Measurements from ENCODE around the gene PHRF1. TPM values are rescaled to one million over a fixed set of nuclear protein-coding genes. Genes with fewer than 3 reads are reported as not detected.

Gene PHRF1
- total and polyA plus RNA-seq, 2 of the 4 experiments (the other 2 are of a cell fraction), result 10.9 to 17.5 TPM

DNA sequence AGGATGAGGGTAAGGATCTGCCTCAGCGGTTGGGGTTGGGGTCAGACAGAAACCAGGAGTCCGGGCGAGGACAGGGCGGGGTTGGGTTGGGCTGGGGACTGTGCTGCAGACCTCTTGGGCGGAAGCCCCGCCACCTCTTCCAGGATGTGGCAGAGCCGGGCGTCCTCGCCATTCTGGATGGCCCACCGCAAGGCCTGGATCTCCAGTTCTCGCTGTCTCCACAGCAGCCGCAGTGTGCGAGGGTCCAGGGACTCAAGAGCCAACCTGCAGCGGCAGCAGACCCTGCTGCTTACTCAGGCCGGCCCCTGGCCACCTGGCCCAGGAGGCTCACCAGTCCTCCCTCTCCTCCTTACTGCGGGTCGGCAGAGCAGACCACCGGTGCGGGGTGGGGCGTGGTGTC is 17.8 kb upstream of the PHRF1 start:
- no peak overlapping the region for H3K18ac ChIP-seq (ENCODE audit: low read depth, low read length)
- ChIA-PET CTCF (no interaction called here), POLR2A (ENCODE audit: unreplicated experiment) (no interaction called here)
- no peak overlapping the region for H2BK20ac ChIP-seq (ENCODE audit: low read depth, low read length)
- no peak overlapping the region for H3K56ac ChIP-seq (ENCODE audit: extremely low read depth, insufficient read depth, low read length)
- no peak overlapping the region for H4K5ac ChIP-seq (ENCODE audit: low read depth, low read length)
- H4K20me1 ChIP-seq (ENCODE audit: insufficient read depth, low read length), result peaks cover 6% of the 10 kb centered on the region
- H3K4me1 ChIP-seq (ENCODE audit: control insufficient read depth, insufficient read depth, low read length), result peaks cover 12% of the 10 kb centered on the region
- BruUV-seq (replicated peaks), result no TSS peak
- H3K79me1 ChIP-seq (ENCODE audit: low read depth in 1 of 2, low read length in 2 of 2), result peaks cover under 1 to 6% of the 10 kb centered on the region in 2 experiments; a peak in 3 of 4 replicates
- H2BK120ac ChIP-seq (ENCODE audit: low read depth, low read length), result no peak overlapping the region
- H3K9me3 ChIP-seq (ENCODE audit: control insufficient read depth, insufficient read depth, low read length), result no peaks in the 10 kb centered on the region
- no peak overlapping the region for H3K4ac ChIP-seq (ENCODE audit: low read depth, low read length)
- DNase-seq, result no peak
- TF ChIP-seq RFX5 (IDR thresholded peaks at IDR 0.05; ENCODE audit: low read depth, low read length) (no peak), BHLHE40 (IDR thresholded peaks at IDR 0.05; ENCODE audit: low read depth, low read length) (no peak), FOS (IDR thresholded peaks at IDR 0.05; ENCODE audit: low read depth, low read length) (no peak), CEBPB (IDR thresholded peaks at IDR 0.05; ENCODE audit: low read depth, low read length) (no peak), USF2 (IDR thresholded peaks at IDR 0.05; ENCODE audit: low read depth, low read length) (no peak), CTCF (conservative IDR thresholded peaks at IDR 0.05; ENCODE audit: low read depth, low read length) (no peak), SMC3 (IDR thresholded peaks at IDR 0.05; ENCODE audit: low read depth, low read length) (no peak), MAFK (IDR thresholded peaks at IDR 0.05; ENCODE audit: low read depth, low read length) (no peak), RCOR1 (IDR thresholded peaks at IDR 0.05; ENCODE audit: insufficient replicate concordance, low read length) (no peak), POLR2A (IDR thresholded peaks at IDR 0.05; ENCODE audit: low read depth, low read length) (no peak), NFE2L2 (IDR thresholded peaks at IDR 0.05; ENCODE audit: low read depth, low read length) (no peak), MXI1 (IDR thresholded peaks at IDR 0.05; ENCODE audit: borderline replicate concordance, low read depth, low read length) (no peak), ELK1 (IDR thresholded peaks at IDR 0.05; ENCODE audit: borderline replicate concordance, low read depth, low read length) (no peak), CHD1 (IDR thresholded peaks at IDR 0.05; ENCODE audit: low read depth, low read length) (no peak), MAZ (IDR thresholded peaks at IDR 0.05; ENCODE audit: borderline replicate concordance, low read depth, low read length) (no peak)
- H3K9me1 ChIP-seq (ENCODE audit: insufficient read depth, low read length), result peaks cover 5% of the 10 kb centered on the region; the same call in 1 of the 2 replicates
- no peak for ATAC-seq (ENCODE audit: low read depth)
- in situ Hi-C loops (cut with MboI; ENCODE audit: low sequenced_read_pairs), result no loop called here
- no peak overlapping the region for H2BK15ac ChIP-seq (ENCODE audit: low read depth, low read length)
- no peak overlapping the region for H3K23ac ChIP-seq (ENCODE audit: low read depth, low read length)
- H3K27ac ChIP-seq (ENCODE audit: insufficient read depth, low read length), result no peak overlapping the region
- peaks cover 51% of the 10 kb centered on the region for H3K27me3 ChIP-seq (ENCODE audit: control insufficient read depth, insufficient read depth, low read length)
- dilution Hi-C loops (cut with HindIII; ENCODE audit: low sequenced_read_pairs, unreplicated experiment), result no loop called here
- H4K8ac ChIP-seq (ENCODE audit: low read depth in 2 of 2, low read length in 2 of 2), result no peak overlapping the region
- no peak overlapping the region for H3K4me2 ChIP-seq (ENCODE audit: low read depth, low read length)
- H3K9ac ChIP-seq (ENCODE audit: low read depth, low read length), result no peak overlapping the region
- intact Hi-C loops (cut with micrococcal nuclease), result loop anchor here (10.0 kb wide), 1 partner anchor 166 kb away; no protein-coding TSS in a partner anchor
- H2AK5ac ChIP-seq (ENCODE audit: low read depth, low read length), result no peak overlapping the region
- H3K4me3 ChIP-seq (ENCODE audit: insufficient read depth, low read depth, low read length), result no peak overlapping the region
- H3K36me3 ChIP-seq (ENCODE audit: control insufficient read depth, insufficient read depth, low read length), result no peaks in the 10 kb centered on the region
- no peak overlapping the region for H3K14ac ChIP-seq (replicated peaks; ENCODE audit: low read depth, low read length)
- no peak overlapping the region for H2AK9ac ChIP-seq (replicated peaks; ENCODE audit: low read depth, low read length, poor library complexity)
- 81% methylated on average over 13 of the region's 20 CpGs; no CpG with 5 or more reads in 1 of the 2 experiments for WGBS, 2 experiments (ENCODE audit: extremely low coverage in 2 of 2, insufficient read length in 1 of 2)
- H2AFZ ChIP-seq (replicated peaks; ENCODE audit: low read length, poor library complexity), result no peak overlapping the region
- no peak overlapping the region for H4K91ac ChIP-seq (ENCODE audit: insufficient read depth, low read depth, low read length)
- H2BK5ac ChIP-seq (ENCODE audit: low read depth, low read length, poor library complexity, severe bottlenecking), result no peak overlapping the region

All from IMR-90 (cell line).